ENCODE results near the gene ERFL. TPM values are rescaled to one million over a fixed set of nuclear protein-coding genes. Genes with fewer than 3 reads are reported as not detected.

The ERFL gene
- total RNA-seq, 1 donor from 2014 or later, result 0.43 TPM

- Histone ChIP-seq H3K4me1 (peaks cover 12% of the 10 kb centered on the region), H3K27me3 (peaks cover 78% of the 10 kb centered on the region), H3K27ac (no peak overlapping the region), H3K9me3 (no peaks in the 10 kb centered on the region), H3K4me3 (peak overlapping the region; percentile 50), H3K36me3 (no peaks in the 10 kb centered on the region)
- intact Hi-C loops (cut with DNase I), result no loop called here
- no peak for DNase-seq
- no peak for ATAC-seq
- TF ChIP-seq, protein P1, sequence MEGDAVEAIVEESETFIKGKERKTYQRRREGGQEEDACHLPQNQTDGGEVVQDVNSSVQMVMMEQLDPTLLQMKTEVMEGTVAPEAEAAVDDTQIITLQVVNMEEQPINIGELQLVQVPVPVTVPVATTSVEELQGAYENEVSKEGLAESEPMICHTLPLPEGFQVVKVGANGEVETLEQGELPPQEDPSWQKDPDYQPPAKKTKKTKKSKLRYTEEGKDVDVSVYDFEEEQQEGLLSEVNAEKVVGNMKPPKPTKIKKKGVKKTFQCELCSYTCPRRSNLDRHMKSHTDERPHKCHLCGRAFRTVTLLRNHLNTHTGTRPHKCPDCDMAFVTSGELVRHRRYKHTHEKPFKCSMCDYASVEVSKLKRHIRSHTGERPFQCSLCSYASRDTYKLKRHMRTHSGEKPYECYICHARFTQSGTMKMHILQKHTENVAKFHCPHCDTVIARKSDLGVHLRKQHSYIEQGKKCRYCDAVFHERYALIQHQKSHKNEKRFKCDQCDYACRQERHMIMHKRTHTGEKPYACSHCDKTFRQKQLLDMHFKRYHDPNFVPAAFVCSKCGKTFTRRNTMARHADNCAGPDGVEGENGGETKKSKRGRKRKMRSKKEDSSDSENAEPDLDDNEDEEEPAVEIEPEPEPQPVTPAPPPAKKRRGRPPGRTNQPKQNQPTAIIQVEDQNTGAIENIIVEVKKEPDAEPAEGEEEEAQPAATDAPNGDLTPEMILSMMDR (IDR thresholded peaks at IDR 0.05), result no peak
Measured at GRCh38 chr19:41927497-41928192, 604 bp downstream of the ERFL start.

GRCh38 chr19:41926763-41927496 lies 1.3 kb downstream of the ERFL start:
- TF ChIP-seq, protein P1 (IDR thresholded peaks at IDR 0.05), result no peak
- no peak for ATAC-seq

GRCh38 chr19:41926028-41926762 lies 2.1 kb downstream of the ERFL start:
- H3K36me3 ChIP-seq, result no peaks in the 10 kb centered on the region
- H3K9me3 ChIP-seq, result no peaks in the 10 kb centered on the region
- intact Hi-C loops (cut with DNase I), result no loop called here
- no peak overlapping the region for H3K4me3 ChIP-seq
- ATAC-seq (no peak), DNase-seq (no peak)
- H3K27me3 ChIP-seq, result peaks cover 77% of the 10 kb centered on the region
- no peak overlapping the region for H3K27ac ChIP-seq
- TF ChIP-seq, protein P1 (IDR thresholded peaks at IDR 0.05), result no peak
- H3K4me1 ChIP-seq, result peaks cover 12% of the 10 kb centered on the region

More at GRCh38 chr19:41926763-41927496, 1.3 kb downstream of the ERFL start:
- no peaks in the 10 kb centered on the region for H3K9me3 ChIP-seq
- intact Hi-C loops (cut with DNase I), result no loop called here
- no peak overlapping the region for H3K27ac ChIP-seq
- H3K4me3 ChIP-seq, result no peak overlapping the region
- H3K36me3 ChIP-seq, result no peaks in the 10 kb centered on the region
- H3K4me1 ChIP-seq, result peaks cover 12% of the 10 kb centered on the region
- peaks cover 78% of the 10 kb centered on the region for H3K27me3 ChIP-seq
- no peak for DNase-seq

GRCh38 chr19:41925208-41926003 lies 2.8 kb downstream of the ERFL start:
- no peak for DNase-seq
- intact Hi-C loops (cut with DNase I), result no loop called here
- TF ChIP-seq, protein P1 (IDR thresholded peaks at IDR 0.05), result no peak
- peaks cover 12% of the 10 kb centered on the region for H3K4me1 ChIP-seq
- H3K27me3 ChIP-seq, result peaks cover 77% of the 10 kb centered on the region
- H3K4me3 ChIP-seq, result no peak overlapping the region
- no peak for ATAC-seq
- H3K9me3 ChIP-seq, result no peaks in the 10 kb centered on the region
- H3K36me3 ChIP-seq, result no peaks in the 10 kb centered on the region
- H3K27ac ChIP-seq, result no peak overlapping the region

All from upper lobe of right lung (tissue), 1 donor.